Measurements from ENCODE around the gene ANKRD63.

The ANKRD63 gene

DNA sequence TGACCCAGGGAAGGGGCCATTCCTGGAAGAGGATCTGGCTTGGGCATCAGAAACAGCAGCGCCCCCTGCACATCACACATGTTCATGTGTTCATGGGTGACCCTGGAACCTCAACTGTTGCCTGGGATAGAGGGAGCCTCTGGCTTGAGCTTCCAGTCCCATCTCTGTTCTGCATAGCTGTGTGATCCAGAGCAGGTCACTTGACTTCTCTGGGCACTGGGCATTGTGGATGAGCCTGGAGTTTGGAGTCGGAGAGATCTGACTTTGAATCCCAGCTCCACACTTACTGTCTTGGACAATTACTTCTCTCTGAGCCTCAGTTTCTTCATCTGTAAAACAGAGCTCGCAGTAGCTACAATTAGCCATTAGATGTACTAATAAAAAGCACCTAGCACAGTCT lies 28.4 kb downstream of the ANKRD63 start:
- DNase-seq, result no peak

DNA sequence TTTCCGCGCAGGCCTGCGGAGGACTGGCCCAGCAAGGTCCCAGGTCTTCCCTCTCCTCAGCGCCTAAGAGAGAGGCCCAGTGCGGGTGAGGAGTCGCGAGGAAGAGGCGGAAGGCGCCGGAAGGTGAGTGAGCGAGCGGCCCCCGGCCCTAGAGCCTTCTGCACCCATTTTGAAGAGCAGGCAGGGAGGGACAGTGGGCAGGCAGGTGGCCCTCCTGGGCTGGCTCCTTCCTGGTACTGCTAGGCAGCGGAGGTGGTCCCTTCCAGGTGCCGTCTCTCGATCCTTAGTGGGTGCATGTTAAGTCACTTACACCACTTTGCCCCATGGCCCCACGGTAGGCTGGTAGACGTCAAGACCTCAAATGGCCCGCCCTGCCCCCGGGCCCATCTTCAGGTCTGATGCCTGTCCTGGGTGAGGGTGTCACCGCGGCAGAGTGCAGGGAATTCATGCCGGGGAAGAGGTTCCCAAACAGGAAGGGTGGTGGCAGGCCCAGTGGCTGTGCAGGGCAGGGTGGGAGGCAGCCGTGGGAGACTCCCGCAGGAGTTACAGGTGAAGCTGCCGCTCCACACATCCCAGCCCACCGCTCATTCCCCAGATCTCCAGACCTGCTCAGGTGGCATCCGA lies 29.6 kb downstream of the ANKRD63 start:
- no peak for DNase-seq

DNA sequence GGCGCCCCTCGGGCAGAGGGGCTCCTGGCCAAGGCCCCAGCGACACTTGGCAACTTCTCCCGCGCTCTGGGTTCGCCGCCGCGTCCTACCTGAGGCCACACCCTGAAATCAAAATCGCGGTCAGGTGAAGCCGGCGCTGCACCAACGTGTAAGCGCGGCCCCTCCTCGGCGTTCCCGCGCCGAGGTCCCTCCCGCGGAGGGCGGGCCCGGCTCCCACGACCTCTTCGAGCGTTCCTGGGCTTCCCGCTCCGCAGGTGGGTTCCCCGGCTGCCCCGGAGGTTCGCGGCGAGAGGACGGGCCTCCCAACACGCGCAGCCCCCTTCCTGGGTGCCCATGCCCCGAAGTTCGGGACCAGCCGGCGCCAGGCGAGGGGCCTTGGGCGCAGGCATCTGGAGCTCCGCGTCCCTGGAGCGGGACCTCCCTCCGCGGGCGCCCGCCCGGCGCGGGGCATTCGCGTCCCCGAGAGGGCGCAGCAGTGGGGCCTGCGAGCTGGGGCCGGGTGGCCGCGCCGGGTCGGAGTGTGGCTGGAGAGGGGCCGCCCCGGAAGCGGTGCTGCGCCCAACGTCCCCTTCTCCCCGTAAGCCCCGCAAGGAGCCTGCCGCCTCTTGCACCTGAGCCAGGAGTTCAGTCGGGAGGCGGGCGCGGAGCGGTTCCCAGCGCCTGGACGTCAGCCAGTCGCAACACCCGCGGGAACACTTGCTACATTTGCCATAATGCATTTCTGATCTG lies 30.3 kb downstream of the ANKRD63 start:
- DNase-seq, result peak; percentile 20

DNA sequence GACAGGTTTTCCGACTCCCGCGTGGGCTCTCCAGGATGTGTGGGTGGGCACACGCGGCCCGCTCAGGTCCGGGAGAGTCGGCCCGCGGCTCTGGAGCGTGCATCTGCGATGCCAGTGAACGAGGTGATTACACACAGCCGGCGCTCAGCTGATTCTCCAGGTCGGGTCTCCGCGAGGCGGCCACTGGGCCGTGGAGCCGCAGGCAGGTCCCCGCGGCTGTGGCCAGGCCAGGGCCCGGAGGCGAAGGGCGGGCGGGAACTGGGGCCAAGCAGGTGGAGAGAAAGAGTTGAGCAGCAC lies 30.8 kb downstream of the ANKRD63 start:
- no peak for DNase-seq

DNA sequence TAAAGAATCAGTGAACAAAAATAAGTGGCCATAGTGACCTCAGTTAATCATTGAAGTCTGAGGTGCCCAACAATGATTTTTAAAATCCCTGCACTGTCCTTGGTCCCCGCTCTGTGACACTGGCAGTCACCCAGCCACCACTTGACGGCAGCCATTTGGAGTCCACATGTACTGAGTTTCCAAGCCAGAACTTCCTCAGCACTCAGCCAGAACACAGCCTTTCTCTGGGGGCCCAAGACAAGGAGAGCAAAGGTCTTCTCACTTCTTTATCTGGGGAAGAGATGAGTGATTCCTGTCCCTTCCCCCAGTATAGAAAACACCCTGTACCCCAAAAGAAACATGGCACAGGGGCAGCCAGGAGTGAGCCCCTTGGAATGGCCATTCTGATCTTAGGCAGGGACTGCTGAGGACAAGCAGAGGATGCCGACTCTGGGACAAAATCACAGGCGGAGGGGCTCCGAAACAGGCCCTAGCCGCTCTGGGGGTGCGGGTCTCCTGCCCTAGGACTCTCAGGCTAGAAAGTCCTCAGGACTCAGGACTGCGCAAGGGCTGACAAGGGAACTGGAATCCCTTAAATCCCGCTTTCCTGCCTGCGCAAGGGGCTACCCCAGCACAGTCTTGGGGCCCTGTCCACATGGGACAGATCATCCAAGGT lies 31.3 kb downstream of the ANKRD63 start:
- no peak for DNase-seq

DNA sequence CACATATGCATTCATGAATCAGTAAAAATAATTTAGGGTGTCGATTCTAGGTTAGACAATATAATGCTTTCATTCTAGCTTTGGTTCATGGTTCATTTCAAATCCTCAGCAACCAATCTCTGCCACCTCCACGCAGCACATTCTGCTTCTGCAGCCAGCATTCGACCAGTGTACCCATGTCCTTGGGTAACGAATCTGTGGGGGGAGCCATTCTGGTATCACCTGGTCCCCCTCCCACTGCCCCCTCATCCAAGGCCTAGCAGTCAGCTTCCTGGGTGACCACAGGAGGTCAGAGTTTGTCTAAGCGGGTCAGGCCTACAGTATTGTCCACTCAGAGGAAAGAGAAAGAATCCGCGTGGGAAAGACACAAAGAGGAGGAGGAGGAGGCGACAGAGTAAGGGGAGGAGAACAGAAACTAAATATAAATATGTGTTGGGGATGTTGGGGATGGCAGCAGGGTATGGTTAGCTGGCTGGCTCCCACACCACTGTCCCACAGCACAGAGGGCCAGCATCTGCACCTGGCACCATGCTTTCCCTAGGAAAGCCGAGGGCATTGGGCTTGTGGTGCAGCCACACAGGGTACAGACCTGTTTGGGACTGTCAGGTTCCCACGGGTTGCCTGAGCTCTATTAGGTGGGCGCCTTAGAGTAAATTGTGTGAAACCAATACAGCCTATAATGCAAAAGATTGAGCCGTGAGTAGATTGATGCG lies 31.9 kb downstream of the ANKRD63 start:
- no peak for DNase-seq

DNA sequence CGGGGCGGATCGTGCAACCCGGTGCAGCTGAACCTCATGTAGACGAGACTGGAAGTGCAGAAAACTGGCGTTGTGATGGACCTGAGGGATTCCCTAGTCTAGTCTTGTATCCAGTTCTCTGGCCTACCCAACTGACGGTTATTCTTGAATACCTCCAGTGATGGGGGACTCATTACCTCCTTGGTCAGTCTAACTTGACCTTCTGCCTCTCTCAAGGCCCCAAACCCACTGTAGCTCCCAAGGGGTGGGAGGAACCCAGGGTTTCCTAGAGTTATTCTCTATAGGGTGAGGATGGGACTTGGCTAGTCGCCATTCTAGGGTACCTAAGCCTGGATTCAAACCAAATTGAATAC lies 32.6 kb downstream of the ANKRD63 start:
- DNase-seq, result no peak

DNA sequence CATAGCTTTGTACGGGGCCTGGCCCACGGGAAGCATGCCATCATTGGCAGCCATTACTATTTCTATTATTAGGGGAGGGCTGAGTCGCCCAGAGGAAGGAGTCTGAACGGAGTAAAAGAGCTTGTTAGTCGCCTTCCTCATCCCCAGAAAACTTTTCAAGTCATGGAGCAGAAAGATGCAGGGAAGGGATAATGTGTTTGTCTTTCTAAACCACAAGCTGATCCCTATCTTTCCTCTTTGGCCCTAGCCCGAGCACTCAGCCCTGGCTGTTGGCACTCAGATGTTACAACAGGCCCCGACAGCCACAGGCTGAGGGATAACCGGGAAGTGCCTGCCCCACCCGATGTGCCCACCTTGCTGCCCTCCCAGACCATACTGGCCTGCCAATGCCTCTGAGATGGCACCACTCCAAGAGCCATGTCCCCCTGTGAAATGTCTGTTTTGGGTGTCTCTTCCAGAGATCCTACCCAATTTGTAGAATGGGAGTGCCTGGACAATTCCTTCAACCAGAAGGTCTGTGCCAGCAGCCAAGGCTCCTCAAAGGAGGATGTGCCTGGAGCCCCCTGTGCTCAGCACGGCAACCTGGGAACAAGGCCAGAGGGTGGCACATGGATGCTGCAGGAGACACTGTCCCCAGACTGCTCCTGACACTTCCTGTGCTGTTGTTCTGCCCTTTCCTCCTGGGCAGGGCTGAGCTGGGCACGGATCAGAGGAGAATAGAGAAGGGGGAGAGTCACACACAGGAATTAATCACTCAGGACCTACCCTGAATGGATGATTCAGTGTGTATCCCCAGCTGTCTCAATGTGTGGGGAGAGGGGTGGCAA lies 33.2 kb downstream of the ANKRD63 start:
- no peak for DNase-seq

DNA sequence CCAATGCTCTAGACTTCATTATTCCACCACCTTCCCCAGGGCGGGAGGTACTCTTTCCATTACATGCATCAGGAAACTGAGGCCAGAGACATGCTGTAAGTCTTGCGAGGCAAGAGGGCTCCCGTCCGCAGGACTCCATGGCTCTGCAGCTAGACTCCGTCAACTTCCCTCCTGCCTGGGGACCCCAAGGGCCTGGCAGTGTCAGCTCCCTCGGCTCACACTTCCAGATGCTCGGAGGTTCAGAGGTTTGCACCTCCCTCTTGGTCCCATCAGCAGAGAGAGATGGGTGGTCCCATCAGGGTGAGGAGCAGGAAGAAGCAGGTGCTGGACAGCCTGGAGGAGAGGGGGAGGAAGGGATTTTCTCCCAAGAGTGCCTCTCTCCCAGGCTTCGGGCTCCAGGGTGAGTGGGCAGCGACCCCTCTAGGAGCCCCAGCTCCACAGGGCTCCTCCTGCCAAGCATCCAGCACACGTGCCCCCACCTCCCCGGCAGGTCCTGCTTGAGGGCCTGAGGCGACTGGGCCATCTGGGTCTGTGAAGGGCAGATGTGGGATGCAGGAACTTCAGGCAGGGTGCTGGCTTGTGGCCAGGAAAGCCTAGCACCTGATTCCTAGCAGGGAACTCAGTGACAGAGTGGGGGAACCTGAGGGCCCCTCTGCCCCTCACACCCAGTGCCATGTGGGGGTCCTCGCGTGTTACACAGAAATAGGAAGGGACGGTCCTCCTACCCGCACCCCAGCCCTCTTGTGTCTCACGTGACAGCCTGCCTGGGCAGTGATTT lies 34.7 kb downstream of the ANKRD63 start:
- DNase-seq, result no peak

DNA sequence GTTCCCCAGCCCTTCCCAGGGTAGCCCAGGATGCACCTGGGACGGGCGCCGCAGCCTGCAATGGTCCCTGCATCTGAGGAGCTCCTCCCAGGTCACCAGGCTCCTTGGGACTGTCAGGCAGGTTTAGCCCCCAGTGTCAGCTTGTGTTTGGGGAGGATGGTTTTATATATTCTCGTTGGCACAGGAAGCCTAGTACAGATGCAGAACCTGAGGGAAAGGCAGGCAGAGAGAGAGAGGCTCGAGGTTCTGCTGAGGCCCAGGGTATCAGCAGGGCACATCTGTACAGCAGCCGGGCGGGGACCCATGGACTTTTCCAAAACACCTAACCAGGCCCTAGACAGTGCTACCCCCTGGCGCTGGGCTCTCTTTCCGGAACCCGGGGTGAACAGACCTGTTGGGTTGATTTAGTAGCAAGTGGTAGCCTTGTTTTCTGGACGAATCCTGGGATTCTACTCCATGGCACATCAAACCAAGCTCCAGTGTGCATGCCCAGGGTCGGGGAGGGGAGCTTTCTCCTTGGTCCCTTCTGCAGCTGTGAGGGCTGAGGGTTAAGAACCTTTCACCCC lies 35.4 kb downstream of the ANKRD63 start:
- DNase-seq, result no peak

DNA sequence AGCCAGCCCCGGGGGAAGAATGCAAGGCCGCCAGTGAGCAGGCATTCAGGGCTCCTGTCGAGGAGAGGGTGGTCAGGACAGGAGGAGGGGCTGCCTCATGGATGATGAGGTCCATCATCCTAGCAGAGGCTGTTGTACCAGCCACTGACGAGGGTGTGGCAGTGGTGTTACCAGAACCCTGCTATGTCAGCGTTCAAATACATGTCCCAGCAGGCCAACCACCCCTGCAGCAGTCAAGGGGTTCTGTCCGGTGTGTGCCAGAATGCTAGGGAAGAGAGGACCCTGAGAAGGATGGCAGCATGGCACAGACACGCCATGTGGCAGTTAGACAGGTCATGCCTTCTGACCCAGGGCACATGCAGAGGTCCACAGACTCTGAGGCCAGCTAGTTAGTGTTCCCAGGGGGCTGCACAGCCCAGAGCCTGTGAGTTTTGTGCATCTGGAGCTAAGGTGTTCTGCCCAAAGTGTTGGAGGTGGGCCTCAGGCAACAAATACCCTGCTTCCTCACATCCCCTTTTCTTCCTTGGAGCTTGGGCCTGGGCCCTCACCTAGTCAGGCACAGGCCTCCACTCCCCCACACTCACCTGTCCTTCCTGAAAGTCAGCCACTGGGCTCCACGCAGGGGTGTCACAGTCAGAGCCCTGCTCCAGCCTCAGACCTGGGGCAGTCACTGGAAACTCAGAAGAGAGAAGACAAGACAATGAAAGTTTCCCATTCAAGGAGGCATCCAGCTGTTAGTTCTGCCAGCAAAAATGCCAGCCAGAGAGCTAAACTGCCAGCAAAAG lies 36.2 kb downstream of the ANKRD63 start:
- DNase-seq, result no peak

DNA sequence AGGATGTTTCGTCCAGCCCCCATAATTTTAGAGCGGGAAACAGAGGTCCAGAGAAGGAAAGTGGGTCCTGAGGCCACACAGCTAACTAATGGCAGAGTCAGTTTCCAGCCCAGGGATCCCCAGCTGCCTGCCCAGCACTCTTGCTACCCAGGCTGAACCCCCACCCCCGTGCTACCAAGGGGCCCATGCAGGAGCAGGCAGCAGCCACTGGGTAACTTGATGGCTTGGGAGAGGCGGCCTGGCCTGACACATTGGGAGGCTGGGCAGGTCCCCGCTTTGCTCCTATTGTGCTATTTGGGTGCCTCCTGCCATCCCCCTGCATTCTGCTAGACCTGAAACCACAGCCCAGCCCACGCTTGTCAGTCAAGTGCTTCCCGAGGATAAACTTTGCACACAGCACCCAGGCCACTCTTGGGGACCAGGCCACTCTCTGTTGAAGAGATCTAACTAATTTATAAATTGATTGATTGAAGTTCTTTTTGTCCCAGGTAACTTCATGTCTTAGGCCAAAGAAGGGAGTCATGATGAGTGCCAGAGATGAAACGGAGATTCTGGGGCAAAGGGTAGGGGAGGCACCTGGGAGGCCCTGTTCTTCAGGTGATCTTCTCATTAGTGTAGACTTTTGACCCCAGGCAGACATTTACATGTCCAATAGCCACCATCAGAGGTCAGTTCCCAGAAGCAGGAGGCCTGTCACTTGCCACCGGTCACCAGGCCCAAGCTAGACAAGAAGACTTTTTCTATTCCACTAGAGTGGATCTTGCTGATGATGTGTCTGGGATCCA lies 37.0 kb downstream of the ANKRD63 start:
- no peak for DNase-seq

DNA sequence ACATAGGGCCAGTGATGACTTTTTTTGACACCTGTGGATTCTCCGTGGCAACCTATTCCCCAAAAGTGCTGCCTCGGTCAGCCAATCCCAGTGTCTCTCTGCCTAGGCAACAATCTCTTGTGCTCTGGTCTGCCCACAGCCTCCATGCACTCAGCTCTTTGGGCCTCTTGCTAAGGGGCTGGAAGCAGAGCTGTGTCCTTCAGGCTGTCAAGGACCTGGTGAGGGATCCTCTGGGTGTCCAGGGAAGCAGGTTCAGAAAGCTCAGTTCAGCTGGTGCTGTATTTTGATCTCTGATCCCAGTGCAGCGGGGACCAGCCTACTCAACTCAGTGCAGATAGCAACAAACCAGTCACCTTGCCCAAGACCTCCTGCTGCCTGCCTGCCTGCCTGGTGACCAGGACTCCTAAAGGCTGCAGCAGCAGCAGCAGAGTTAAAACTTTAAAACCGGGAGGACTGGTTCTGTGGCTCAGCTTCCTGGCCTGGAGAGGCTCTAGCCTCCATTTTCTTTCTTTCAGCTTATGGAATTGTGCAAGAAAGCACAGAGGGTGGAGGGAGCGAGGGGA lies 37.8 kb downstream of the ANKRD63 start:
- peak; percentile 77 for DNase-seq

DNA sequence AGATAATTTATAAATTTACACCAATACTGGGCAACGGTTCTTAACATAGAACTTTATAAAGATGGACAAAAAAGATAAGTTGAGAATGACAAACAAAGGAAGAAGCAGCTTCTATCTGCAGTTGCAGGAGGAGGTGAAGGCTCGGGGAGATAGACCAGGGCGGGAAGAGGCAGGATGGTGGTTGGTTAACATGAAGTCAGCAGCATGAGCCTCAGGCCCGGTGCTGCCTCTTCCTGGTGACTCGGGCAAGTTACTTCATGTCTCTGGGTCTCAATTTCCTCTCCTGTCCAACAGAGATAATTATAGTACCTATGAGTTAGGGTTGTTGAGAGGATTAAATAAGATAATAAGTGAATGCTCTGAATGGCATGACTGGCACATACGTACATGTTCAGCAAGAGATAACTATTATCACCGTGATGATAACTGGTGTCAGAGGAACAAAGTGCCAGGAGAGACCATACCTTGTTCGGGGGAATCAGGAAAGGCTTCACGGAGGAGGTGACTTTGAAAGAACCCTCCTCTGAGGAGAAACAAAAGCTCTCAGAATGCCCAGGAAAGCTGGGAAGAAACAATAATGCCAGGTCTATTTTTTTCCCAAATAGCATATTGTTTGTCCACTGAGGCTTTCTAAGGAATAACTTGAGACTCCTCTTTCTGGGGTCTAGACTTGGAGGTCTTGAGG lies 39.6 kb downstream of the ANKRD63 start:
- no peak for DNase-seq

DNA sequence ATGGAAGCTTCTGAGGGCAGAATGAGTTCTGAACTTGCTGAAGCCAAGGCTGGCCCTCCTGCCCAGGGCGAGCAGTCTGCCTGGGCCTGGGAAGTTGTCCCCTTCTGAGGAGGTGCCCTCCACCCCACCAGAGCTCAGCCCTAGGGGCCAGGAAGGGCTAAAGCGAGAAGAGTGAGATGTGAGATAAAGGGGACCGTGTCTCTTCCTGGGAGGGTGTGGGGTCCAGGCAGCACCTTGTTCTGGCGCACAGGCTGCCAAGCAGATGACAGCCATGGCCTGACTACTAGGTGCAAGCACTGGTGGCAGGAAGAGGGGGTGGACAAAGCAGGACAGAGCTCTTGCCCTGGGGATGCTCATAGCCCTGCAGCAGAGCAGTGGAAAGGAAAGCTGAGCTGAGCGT lies 40.3 kb downstream of the ANKRD63 start:
- no peak for DNase-seq

DNA sequence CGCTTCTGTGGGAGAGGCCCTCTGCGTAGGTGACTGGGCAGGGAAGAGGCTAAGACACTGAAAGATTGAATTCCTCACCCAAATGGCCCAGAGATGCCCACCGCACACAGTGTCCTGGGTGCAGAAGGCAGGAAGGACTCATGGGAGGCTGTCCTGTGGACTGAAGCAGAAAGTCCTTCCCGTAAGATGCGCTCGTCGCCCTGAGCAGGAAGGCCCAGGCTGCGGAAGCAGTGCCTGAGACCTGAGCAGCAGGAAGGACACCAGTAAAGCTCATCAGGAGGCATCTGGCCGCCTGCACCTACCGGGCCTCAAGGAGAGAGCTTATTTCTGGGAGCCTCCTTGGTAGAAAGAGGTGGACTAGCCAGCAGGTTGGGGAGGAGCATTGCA lies 40.7 kb downstream of the ANKRD63 start:
- DNase-seq, result no peak

DNA sequence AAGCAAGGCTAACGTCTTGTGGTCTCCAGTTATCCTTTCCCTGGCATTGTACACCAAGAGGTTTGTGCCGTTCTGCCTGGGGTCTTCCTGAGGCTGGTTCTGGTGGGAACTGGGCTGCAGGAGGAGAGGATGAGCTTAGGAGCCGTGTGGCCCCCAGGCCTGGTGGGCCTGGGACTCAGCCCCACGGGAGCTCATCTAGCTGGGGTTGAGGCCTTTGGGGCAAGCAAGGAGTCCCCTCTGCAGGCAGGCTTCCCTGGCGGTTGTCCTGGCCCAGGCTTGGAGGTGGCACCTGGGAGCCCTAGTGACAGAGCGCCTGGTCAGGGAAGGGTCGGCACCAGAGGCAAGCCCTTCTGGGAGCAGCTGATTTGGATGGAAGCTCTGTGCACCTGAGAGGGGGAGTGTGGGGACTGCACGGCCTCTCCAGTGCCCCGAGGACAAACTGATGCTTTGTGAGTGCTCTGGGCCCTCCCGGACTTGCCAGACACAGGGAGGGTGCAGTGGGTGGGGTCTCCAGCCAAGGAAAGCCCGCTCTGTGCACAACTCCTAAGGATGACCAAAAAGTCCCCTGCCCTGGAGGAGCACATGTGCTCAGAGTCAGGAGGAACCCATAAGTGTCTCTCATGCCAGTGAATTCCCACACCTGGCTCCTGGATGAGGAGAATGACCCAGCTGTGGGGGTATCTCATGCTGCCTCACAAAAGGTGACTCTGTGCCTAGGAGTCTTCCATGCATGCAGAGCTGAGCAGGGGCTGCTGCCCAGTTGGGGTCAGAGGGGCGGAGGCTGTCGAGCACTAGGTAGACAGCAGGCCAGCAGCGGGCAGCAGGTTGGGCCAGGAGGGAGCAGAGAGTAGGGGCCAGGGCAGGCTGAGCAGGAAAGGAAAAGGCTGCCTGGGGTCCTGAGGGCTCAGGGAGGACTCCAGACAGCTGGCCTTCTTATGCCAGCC lies 41.3 kb downstream of the ANKRD63 start:
- DNase-seq, result no peak

DNA sequence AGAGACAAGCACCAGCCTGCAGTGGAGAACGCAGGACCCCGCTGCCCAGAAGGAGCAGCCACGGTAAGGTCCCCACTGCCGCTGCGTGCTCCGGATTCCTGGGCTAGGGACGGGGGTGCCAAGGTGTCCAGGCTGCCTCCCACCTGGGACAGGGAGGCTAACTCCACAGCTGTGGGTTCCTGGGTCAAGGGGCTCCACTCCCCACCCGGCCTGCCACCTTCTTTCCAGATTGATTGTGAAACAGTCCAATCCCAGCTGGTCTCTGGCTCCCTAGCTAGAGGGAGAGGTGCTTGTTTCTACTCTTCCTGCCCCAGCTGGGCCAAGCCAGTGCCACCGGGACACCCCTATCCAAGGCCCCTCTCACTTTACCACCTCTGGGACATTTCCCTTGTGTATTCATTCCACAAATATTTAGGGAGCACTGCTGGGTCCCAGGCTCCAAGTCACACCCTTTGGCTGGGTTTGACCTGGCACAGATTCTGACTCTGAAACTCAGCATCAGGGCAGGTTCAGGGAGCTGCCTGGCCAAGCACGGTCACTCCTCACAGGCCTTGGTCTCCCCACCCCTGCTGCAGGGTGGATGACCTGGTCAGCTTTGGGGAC lies 42.1 kb downstream of the ANKRD63 start:
- no peak for DNase-seq
